ENCODE results near the gene HEXIM1.

The HEXIM1 gene

GRCh38 chr17:45129940-45130680 lies 18.2 kb upstream of the HEXIM1 start:
- DNase-seq (ENCODE audit: low read depth), result no peak

- DNase-seq (ENCODE audit: low read depth), result no peak
Measured at GRCh38 chr17:45130681-45131615, 17.3 kb upstream of the HEXIM1 start.

DNA sequence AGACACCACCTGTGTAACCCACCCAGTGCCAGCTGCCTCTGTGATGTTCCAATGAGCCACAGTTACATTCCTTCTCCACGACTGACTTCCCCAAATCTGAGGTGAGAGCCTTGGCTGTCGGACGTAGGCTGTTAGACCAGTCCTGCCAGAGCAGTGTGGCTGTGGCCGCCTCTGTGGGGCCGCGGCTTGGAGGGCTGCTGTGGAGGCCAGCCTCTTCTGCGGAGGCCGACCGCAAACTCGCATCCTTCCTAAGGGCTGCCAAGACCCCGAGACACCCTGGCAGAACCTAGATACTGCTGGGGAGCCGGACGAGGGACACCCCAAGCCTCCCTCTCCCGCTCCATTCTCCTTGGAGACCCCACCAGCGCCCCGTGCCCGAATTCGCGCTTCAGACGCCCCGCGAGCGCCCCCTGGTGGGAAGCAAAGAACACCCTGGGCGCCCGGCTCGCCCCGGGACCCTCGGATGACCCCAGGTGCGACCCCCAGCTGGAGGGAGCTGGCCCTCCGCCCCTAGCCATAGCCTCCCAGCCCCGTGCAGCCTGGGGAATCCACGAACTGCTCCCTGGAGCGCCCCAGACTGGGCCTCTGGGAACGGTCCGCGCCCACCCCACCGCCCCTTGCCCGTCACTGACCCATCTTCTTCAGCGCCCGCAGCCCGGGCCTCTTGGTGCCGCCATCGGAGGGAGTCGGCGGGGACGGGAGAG lies 16.5 kb upstream of the HEXIM1 start:
- DNase-seq (ENCODE audit: low read depth), result peak; percentile 36

GRCh38 chr17:45132320-45132571 lies 16.0 kb upstream of the HEXIM1 start, which contains the start of gene PLCD3:
PLCD3 (minus strand) TSS chr17:45132515; CDS start chr17:45132410, 105 bp downstream.
- DNase-seq (ENCODE audit: low read depth), result no peak

DNA sequence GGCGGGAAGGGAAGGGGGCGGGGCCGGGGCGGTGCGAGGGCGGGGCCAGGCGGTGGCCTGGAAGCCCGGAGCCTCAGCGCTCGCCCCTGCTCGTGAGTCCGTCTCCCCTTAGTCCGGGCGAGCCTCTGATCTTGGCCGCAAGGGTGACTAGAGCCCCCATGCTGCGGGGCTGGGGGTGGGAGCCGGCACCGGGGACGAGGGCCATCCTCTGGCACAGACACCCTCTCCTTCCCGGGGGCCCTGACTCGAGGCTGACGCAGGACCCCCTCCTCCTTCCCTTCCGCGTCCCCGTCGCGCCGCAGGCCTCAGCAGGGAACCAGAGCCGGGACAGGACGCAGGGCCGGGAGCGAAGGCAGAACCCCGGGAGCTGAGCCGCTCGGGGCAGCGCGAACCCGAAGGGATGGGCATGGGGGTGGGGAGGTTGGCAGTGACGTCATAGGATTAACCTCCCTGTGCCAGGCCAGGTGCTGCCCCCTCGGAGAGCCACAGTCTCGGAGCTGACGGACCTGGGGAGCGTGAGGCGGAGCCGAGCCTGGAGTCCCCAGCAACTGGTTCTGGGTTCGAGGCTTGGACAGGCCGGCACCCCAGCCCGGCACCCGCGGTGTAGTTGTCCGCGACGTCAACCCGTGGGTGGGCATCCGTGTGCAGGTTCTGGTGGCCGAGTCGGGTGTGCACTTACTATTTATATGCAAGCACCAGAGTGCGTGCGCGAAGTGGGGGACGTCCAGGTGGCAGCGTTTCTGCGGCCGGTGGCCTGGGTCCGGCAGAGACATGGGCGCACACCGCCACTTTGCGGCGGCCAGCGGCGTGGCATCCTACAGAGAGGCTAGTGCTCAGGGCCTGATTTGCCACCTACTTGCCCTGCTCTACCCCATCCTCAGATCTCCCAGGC lies 15.5 kb upstream of the HEXIM1 start:
- peak; percentile 61 for DNase-seq (ENCODE audit: low read depth)

- DNase-seq (ENCODE audit: low read depth), result peak; percentile 94
Measured at GRCh38 chr17:45135192-45135977, 12.9 kb upstream of the HEXIM1 start, which contains the start of gene ACBD4. ACBD4 (plus strand) TSS chr17:45135687; CDS start chr17:45136145, 458 bp downstream.

DNA sequence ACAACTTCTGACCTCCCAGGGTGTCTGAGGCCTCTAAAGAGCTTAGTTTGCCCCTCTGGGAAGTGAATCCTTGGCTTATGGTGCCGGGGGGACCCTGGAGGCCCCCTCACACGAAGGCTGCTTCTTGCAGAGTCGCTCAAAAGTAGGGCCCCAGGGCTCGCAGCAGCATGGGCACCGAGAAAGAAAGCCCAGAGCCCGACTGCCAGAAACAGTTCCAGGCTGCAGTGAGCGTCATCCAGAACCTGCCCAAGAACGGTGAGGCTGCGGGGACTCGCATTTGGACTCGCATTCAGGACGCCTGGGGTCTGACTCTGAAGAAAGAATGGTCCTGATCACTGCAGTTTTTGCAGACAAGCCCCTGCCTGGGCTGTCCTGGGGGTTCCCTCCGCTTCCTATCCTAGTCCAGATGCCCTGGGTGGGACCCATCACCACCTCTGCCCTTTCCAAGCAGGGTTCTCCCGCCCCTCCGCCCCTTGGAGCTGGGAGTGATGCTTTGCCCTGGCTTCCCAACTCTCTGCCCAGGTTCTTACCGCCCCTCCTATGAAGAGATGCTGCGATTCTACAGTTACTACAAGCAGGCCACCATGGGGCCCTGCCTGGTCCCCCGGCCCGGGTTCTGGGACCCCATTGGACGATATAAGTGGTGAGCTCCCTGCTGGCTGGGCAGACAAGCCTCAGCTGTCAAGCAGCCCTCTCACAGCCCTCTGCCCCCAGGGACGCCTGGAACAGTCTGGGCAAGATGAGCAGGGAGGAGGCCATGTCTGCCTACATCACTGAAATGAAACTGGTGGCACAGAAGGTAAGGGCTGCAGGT lies 12.1 kb upstream of the HEXIM1 start:
- no peak for DNase-seq (ENCODE audit: low read depth)

- no peak for DNase-seq (ENCODE audit: low read depth)
Measured at GRCh38 chr17:45136846-45137560, 11.3 kb upstream of the HEXIM1 start.

GRCh38 chr17:45137561-45138305 lies 10.5 kb upstream of the HEXIM1 start:
- no peak for DNase-seq (ENCODE audit: low read depth)

- DNase-seq (ENCODE audit: low read depth), result no peak
Measured at GRCh38 chr17:45138911-45139532, 9.3 kb upstream of the HEXIM1 start.

DNA sequence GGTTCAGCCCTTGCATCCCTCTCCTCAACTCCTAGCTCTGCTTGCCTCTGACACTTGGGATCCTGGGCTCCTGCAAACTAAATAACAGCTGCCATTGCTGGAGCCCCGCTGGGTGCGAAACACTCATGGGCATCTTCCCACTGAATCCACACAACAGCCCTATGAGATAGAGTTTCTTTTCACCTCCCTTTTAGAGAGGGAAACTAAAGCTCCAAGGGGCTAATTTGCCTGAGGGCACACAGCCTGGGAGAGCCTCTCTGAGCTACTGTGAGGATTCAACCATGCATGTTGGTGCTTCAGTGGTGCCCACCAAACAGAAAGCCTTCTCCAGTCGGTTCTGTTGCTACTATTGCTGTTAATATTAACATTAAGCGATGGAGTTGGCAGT lies 8.7 kb upstream of the HEXIM1 start:
- DNase-seq (ENCODE audit: low read depth), result no peak

GRCh38 chr17:45143094-45143670 lies 5.1 kb upstream of the HEXIM1 start:
- DNase-seq (ENCODE audit: low read depth), result no peak

- no peak for DNase-seq (ENCODE audit: low read depth)
Measured at GRCh38 chr17:45143767-45144198, 4.5 kb upstream of the HEXIM1 start.

GRCh38 chr17:45144199-45145034 lies 3.9 kb upstream of the HEXIM1 start:
- no peak for DNase-seq (ENCODE audit: low read depth)

DNA sequence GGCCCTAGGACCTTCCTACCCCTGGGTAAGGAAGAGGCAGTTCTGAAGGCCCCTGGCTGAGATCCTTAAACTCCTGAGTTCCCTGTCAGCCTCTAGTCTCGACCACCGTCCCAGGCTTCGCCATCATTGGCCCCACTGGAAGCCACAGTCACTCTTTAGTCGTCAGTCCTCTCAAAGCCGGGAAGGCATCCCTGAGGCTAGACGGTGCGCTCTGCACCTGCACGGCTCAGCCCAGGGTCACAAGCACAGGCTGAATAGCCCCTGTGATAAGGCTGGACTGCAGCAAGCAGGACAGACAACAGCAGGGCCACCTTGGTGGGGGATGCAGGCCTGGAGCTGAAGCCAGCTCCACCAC lies 3.3 kb upstream of the HEXIM1 start:
- no peak for DNase-seq (ENCODE audit: low read depth)

GRCh38 chr17:45146166-45146565 lies 2.1 kb upstream of the HEXIM1 start:
- DNase-seq (ENCODE audit: low read depth), result no peak

GRCh38 chr17:45146592-45146889 lies 1.7 kb upstream of the HEXIM1 start:
- DNase-seq (ENCODE audit: low read depth), result no peak

Data from T follicular helper cell (primary cell).